OCI-LY1 (cell line): ENCODE results near the gene PKNOX2.

Experiments used
- H2AFZ ChIP-seq: fragments of 200-600 bp; sonication (generic), shearing (Covaris generic); 2 replicates; pipeline ENCODE4 v1.6.0; 2014; ENCODE audit warnings: antibody characterized with exemption, mild to moderate bottlenecking, low read length
- H3F3A ChIP-seq: fragments of 200-600 bp; sonication (generic), shearing (Covaris generic); 2 replicates; pipeline ENCODE4 v1.6.0; 2014; ENCODE audit warnings: mild to moderate bottlenecking, antibody characterized with exemption, low read length, moderate library complexity; ENCODE audit not compliant: insufficient read depth
- H3K27ac ChIP-seq: fragments of 200-600 bp; sonication (generic); 2 replicates; pipeline ENCODE4 v1.5.1; 2014; ENCODE audit warnings: low read length, mixed run types, mild to moderate bottlenecking, low read depth; ENCODE audit not compliant: poor library complexity, severe bottlenecking
- H3K27me3 ChIP-seq: fragments of 200-600 bp; sonication (generic); 2 replicates; pipeline ENCODE4 v1.6.0; 2014; ENCODE audit warnings: antibody characterized with exemption, mild to moderate bottlenecking, low read length, moderate library complexity; ENCODE audit not compliant: insufficient read depth
- H3K36me3 ChIP-seq: fragments of 200-600 bp; sonication (generic); 2 replicates; pipeline ENCODE4 v1.6.1; 2014; ENCODE audit warnings: mild to moderate bottlenecking, antibody characterized with exemption, low read length, moderate library complexity, mixed read lengths; ENCODE audit not compliant: insufficient read depth
- H3K4me1 ChIP-seq: fragments of 200-600 bp; sonication (generic); 2 replicates; pipeline ENCODE4 v1.5.1; 2014; ENCODE audit warnings: mild to moderate bottlenecking, low read length, moderate library complexity; ENCODE audit not compliant: insufficient read depth, severe bottlenecking
- H3K4me2 ChIP-seq: fragments of 200-600 bp; sonication (generic), shearing (Covaris generic); 2 replicates; pipeline ENCODE4 v1.6.1; 2014; ENCODE audit warnings: low read length
- H3K4me3 ChIP-seq: fragments of 200-600 bp; sonication (generic); 2 replicates; pipeline ENCODE4 v1.5.1; 2014; ENCODE audit warnings: low read length, low read depth, mild to moderate bottlenecking, mixed read lengths; ENCODE audit not compliant: poor library complexity, severe bottlenecking
- H3K79me2 ChIP-seq: fragments of 200-600 bp; shearing (Covaris generic); 2 replicates; pipeline ENCODE4 v1.6.1; 2016; ENCODE audit warnings: mixed run types, low read length, mixed read lengths; ENCODE audit not compliant: insufficient read depth
- H3K9ac ChIP-seq: fragments of 200-600 bp; sonication (generic), shearing (Covaris generic); 2 replicates; pipeline ENCODE4 v1.6.1; 2014; ENCODE audit warnings: mild to moderate bottlenecking, low read length, mixed read lengths
- H3K9me2 ChIP-seq: fragments of 200-600 bp; sonication (generic), shearing (Covaris generic); 2 replicates; pipeline ENCODE4 v1.6.1; 2014; ENCODE audit warnings: low read depth, mild to moderate bottlenecking, low read length, mixed read lengths
- H3K9me3 ChIP-seq: fragments of 200-600 bp; shearing (Covaris generic); 2 replicates; pipeline ENCODE4 v1.6.1; 2014; ENCODE audit warnings: low read length, mixed read lengths
- H4K20me1 ChIP-seq: fragments of 200-600 bp; sonication (generic), shearing (Covaris generic); 2 replicates; pipeline ENCODE4 v1.6.0; 2016; ENCODE audit warnings: mild to moderate bottlenecking, low read length; ENCODE audit not compliant: insufficient read depth
- CTCF ChIP-seq: fragments of 200-600 bp; sonication (generic), shearing (Covaris generic); IDR thresholded peaks from 2 replicates; pipeline ENCODE4 v1.5.1; 2017; ENCODE audit warnings: mild to moderate bottlenecking, antibody characterized with exemption, low read length, moderate library complexity, mixed read lengths
- EZH2 ChIP-seq: fragments of 200-600 bp; sonication (generic), shearing (Covaris generic); IDR thresholded peaks from 2 replicates; pipeline ENCODE4 v1.8.0; 2017; ENCODE audit warnings: borderline replicate concordance, mixed run types, mild to moderate bottlenecking, antibody characterized with exemption, low read length, moderate library complexity, mixed read lengths

Gene PKNOX2

DNA sequence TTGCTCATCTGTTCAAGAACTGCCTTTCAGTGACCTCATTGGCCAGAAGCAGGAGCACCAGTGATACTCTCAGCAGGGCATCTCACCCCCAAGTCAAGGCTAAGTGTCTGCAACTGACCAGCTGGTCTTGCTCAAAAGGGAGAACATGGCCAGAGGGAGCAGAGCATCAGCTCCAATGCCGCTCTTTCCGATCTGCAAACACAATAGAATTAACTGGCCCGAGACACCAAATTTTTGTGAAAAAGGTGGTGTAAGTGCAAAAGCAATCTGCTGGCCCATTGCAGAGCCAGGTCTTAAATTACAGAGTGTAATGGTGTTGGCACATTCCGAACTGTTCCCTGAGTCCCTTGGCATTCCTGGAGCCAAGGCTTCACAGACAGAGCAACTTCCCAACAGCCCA lies 97.0 kb downstream of the PKNOX2 start:
- Histone ChIP-seq H2AFZ (no peak overlapping the region), H3K27me3 (no peaks in the 10 kb centered on the region), H3K27ac (no peak overlapping the region), H3K4me2 (no peak overlapping the region), H3K9me3 (no peaks in the 10 kb centered on the region), H3K4me1 (no peaks in the 10 kb centered on the region), H3K79me2 (no peaks in the 10 kb centered on the region), H3K9me2 (no peaks in the 10 kb centered on the region), H3K36me3 (no peaks in the 10 kb centered on the region), H3K4me3 (no peak overlapping the region), H4K20me1 (no peaks in the 10 kb centered on the region), H3F3A (no peaks in the 10 kb centered on the region), H3K9ac (no peak overlapping the region)
- TF ChIP-seq EZH2: no peak
- TF ChIP-seq CTCF: no peak

- no peaks in the 10 kb centered on the region for H3K9me2 ChIP-seq
- no peaks in the 10 kb centered on the region for H4K20me1 ChIP-seq
- no peaks in the 10 kb centered on the region for H3F3A ChIP-seq
- no peak overlapping the region for H3K4me3 ChIP-seq
- H3K27me3 ChIP-seq: no peaks in the 10 kb centered on the region
- no peak overlapping the region for H3K27ac ChIP-seq
- no peak overlapping the region for H3K9ac ChIP-seq
- no peaks in the 10 kb centered on the region for H3K4me1 ChIP-seq
- H3K79me2 ChIP-seq: no peaks in the 10 kb centered on the region
- H3K9me3 ChIP-seq: no peaks in the 10 kb centered on the region
- H3K36me3 ChIP-seq: no peaks in the 10 kb centered on the region
- TF ChIP-seq EZH2: no peak
- TF ChIP-seq CTCF: no peak
- no peak overlapping the region for H2AFZ ChIP-seq
- no peak overlapping the region for H3K4me2 ChIP-seq
Measured at GRCh38 chr11:125262194-125262829, 97.8 kb downstream of the PKNOX2 start.

DNA sequence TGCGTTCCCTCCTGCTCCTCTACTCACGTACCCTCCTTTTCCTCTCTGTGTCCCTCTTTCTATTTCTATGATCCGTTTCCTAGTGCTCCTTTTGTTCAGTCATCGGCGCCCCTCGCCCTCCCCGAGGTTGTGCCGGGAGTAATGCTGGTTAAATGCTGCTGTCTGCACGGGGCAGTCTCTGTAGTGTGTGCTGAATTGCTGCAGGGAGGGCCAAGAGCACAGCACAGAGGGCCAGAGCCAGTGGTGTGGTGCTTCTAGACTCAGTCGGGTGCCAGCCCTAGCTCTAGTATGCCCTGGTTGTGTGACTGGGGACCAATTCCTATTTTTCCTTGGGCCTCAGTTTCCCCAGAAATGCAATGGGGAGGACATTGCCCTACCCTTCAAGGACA lies 98.3 kb downstream of the PKNOX2 start:
- Histone ChIP-seq H3K9ac (no peak overlapping the region), H3K79me2 (no peaks in the 10 kb centered on the region), H3K27me3 (no peaks in the 10 kb centered on the region), H4K20me1 (no peaks in the 10 kb centered on the region), H3K36me3 (no peaks in the 10 kb centered on the region), H3K9me2 (no peaks in the 10 kb centered on the region), H3F3A (no peaks in the 10 kb centered on the region), H3K4me2 (no peak overlapping the region), H3K4me3 (no peak overlapping the region), H2AFZ (no peak overlapping the region), H3K4me1 (no peaks in the 10 kb centered on the region), H3K9me3 (no peaks in the 10 kb centered on the region), H3K27ac (no peak overlapping the region)
- TF ChIP-seq EZH2: no peak
- TF ChIP-seq CTCF: no peak
